BJ (cell line): ENCODE results near the gene CLDN2. TPM values are rescaled to one million over a fixed set of nuclear protein-coding genes. Genes with fewer than 3 reads are reported as not detected.
"Not testable (repeated sequence)": the region's sequence is repeated elsewhere in the genome, so short reads cannot be mapped to it uniquely, and the experiment has no call there.

ENCODE experiments used
- CTCF ChIA-PET: fragments of 350-600 bp; formaldehyde crosslinking; extraction: SDS; loops from one replicate; lab custom pipeline; 2021; ENCODE audit warnings: antibody characterized with exemption, inconsistent platforms; lab: Yijun Ruan, JAX
- POLR2A ChIA-PET: fragments of 300-600 bp; sonication (Branson Sonifier 250); formaldehyde crosslinking; extraction: SDS; loops from one replicate; lab custom pipeline; 2021; ENCODE audit warnings: antibody characterized with exemption; lab: Charles Lee
- DNase-seq: peaks from one replicate; pipeline ENCODE4 v3.0.0-alpha.2; 2011; ENCODE audit warnings: low read depth
- H3K27me3 ChIP-seq: 2 replicates; pipeline ENCODE4 v1.6.0; 2011; ENCODE audit warnings: low read length; ENCODE audit not compliant: control insufficient read depth, insufficient read depth
- H3K36me3 ChIP-seq: 2 replicates; pipeline ENCODE4 v1.5.1; 2011; ENCODE audit warnings: low read length; ENCODE audit not compliant: control insufficient read depth, insufficient read depth
- H3K4me3 ChIP-seq: 2 replicates; pipeline ENCODE4 v1.5.1; 2011; ENCODE audit warnings: low read depth, mild to moderate bottlenecking, control low read depth, low read length
- polyA plus RNA-seq: library from polyadenylated mRNA; depleted of rRNA; stranded (reverse); fragments of >200 nt; gene quantifications from 2 replicates; pipeline ENCODE4 v1.2.3, GENCODE V29; 2011
- TF ChIP-seq, protein P1 (sequence below): IDR thresholded peaks from 2 replicates; pipeline ENCODE4 v1.5.1; 2011; ENCODE audit warnings: low read depth, mild to moderate bottlenecking, control low read depth, inconsistent platforms, low read length, moderate library complexity; ENCODE audit not compliant: insufficient read depth

The CLDN2 gene
- polyA plus RNA-seq, 1 experiment, result not detected

DNA sequence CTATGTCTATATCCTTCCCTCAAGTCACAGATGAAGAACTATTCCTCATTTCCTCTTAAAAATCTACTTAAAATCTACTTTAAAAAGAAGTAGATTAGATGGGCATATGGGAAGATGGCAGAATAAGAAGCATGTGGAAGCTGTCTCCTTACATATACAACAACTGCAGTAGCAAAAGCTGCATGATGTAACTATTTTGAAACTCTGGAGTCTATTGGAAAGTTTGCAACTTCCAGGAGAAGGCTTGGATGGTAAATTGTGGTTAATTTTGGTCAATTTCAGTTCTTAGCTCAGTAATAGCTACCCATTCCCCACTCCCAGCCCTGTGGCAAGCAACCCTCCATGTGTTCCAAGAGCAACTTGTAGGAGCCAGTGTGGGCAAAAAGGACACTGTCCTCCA is 42.9 kb downstream of the CLDN2 start:
- H3K4me3 ChIP-seq, result no peak overlapping the region
- no peaks in the 10 kb centered on the region for H3K27me3 ChIP-seq
- DNase-seq, result no peak
- ChIA-PET POLR2A (no interaction called here), CTCF (interaction anchor here (1.2 to 1.4 kb wide), 2 partner anchors 36 to 69 kb away, joined by 4 read pairs; no protein-coding TSS in a partner anchor)
- peaks cover 1% of the 10 kb centered on the region; the same call in 1 of the 2 replicates for H3K36me3 ChIP-seq
- TF ChIP-seq, protein P1, sequence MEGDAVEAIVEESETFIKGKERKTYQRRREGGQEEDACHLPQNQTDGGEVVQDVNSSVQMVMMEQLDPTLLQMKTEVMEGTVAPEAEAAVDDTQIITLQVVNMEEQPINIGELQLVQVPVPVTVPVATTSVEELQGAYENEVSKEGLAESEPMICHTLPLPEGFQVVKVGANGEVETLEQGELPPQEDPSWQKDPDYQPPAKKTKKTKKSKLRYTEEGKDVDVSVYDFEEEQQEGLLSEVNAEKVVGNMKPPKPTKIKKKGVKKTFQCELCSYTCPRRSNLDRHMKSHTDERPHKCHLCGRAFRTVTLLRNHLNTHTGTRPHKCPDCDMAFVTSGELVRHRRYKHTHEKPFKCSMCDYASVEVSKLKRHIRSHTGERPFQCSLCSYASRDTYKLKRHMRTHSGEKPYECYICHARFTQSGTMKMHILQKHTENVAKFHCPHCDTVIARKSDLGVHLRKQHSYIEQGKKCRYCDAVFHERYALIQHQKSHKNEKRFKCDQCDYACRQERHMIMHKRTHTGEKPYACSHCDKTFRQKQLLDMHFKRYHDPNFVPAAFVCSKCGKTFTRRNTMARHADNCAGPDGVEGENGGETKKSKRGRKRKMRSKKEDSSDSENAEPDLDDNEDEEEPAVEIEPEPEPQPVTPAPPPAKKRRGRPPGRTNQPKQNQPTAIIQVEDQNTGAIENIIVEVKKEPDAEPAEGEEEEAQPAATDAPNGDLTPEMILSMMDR, result no peak

DNA sequence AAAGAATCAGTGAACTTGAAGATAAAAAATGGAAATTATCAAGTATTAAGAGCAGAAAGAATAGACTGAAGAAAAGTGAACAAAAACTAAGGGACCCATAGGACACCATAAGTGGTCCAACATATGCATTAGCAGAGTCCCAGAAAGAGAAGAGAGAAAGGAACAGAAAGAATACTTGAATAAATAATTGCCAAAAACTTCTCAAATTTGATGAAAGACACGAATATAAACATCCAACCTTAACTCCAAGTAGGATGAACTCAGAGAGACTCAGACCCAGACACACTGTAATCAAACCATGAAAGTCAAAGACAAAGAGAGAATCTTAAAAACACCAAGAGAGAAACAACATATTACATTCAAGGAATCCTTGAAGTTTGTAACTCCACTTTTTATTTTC is 44.1 kb downstream of the CLDN2 start:
- ChIA-PET CTCF (no interaction called here), POLR2A (no interaction called here)
- H3K36me3 ChIP-seq, result peaks cover 1% of the 10 kb centered on the region; the same call in 1 of the 2 replicates
- DNase-seq, result no peak
- no peak overlapping the region for H3K4me3 ChIP-seq
- TF ChIP-seq, protein P1, result no peak
- no peaks in the 10 kb centered on the region for H3K27me3 ChIP-seq

DNA sequence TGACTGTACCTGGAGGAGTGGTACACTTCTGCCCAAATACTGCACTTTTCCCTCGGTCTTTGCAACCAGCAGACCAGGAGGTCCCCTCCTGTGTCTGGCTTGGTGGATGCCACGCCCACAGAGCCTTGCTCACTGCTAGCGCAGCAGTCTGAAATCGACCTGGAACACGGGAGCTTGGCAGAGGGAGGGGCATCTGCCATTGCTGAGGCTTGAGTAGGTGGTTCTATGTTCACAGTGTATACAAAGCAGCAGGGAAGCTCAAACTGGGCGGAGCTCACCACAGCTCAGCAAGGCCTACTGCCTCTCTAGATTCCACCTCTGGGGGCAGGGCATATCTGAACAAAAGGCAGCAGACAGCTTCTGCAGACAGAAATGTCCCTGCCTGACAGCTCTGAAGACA is 46.3 kb downstream of the CLDN2 start:
- POLR2A ChIA-PET, DNase-seq, CTCF ChIA-PET, H3K27me3 ChIP-seq, H3K36me3 ChIP-seq, H3K4me3 ChIP-seq: not testable (repeated sequence)

DNA sequence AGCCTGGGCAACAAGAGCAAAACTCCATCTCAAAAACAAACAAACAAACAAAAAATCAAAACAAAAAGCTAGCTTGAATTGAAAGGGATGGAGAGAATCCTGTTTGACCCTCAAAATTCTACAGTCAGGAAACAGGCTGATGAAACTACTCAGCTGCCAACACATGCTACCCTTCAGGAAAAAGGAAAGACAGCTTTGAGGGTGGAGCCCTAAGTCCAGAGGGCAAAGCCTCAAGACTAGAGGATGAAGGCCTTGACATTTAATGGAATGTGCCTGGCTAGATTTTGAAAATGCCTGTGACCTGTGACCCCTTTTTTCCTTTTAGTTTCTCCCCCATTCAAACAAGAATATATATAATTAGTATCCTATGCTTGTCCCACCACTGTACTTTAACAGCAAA is 52.7 kb downstream of the CLDN2 start:
- POLR2A ChIA-PET, result no interaction called here
- DNase-seq, result no peak
- no peaks in the 10 kb centered on the region for H3K27me3 ChIP-seq
- no peak overlapping the region for H3K4me3 ChIP-seq
- CTCF ChIA-PET, result no interaction called here
- H3K36me3 ChIP-seq, result no peaks in the 10 kb centered on the region
- TF ChIP-seq, protein P1, result no peak

DNA sequence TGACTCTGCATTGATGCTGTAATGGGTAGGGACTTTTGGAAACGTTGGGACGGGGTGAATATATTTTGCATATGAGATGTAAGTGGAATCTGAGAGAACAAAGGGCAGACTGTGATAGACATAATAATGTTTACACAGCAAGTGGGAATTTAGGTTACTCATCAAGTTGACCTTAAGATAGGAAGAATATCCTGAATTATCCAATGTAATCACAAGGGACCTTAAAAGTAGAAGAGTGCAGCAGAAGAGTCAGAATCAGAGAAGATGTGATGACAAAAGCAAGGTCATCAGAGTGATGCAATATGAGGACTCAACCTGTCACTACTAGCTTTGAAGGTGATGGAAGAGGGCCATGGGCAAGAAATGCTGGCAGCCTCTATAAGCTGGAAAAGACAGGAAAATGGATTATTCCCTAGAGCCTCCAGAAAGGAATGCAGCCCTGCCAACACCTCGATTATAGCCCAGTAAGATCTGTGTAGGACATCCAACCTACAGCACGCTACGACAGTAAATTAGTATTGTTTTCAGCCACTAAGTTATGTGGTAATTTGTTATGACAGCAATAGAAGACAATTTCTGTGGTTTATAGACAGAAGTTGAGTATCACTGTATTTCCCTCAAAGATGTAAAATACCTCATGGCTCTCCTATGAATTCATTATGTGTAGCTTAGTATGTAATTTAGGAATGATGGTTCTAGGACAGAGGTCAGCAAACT is 53.4 kb downstream of the CLDN2 start:
- H3K36me3 ChIP-seq, result no peaks in the 10 kb centered on the region
- no peaks in the 10 kb centered on the region for H3K27me3 ChIP-seq
- DNase-seq, result no peak
- H3K4me3 ChIP-seq, result no peak overlapping the region
- TF ChIP-seq, protein P1, result no peak
- ChIA-PET CTCF (interaction anchor here (1.0 kb wide), 1 partner anchor 79 kb away, joined by 3 read pairs; no protein-coding TSS in a partner anchor), POLR2A (no interaction called here)

DNA sequence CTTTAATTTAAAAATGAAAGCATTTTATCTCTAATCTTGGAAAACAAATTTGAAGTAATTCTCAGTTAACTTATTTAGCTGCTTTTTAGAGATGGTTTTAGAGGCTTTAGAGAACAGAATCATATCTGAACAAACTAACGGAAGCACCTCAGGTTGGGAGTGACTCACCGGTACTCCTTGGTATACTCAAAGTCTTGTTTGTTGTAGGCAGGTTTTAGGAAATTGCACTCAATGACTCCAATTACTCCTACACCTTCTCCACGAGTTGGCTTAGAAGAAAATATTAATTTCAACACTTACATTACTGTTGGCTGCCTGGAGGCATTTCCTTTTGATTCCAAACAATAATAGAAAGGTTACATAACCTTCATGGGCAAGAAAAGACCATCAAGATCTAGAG is 56.2 kb downstream of the CLDN2 start:
- no peak for DNase-seq
- POLR2A ChIA-PET, result no interaction called here
- CTCF ChIA-PET, result no interaction called here
- Histone ChIP-seq H3K4me3 (no peak overlapping the region), H3K27me3 (no peaks in the 10 kb centered on the region), H3K36me3 (no peaks in the 10 kb centered on the region)
- TF ChIP-seq, protein P1, result no peak
